Activated CD4-positive, alpha-beta T cell treated with anti-CD3 and anti-CD28 coated beads for 1 hour (primary cell): ENCODE results near the gene TXLNG.
A peak's percentile ranks its signal among the peaks of the same experiment; 100 is the strongest.

Experiments used
- DNase-seq: peaks from one replicate; pipeline ENCODE4 v3.0.0-alpha.2; 2020

The TXLNG gene

DNA sequence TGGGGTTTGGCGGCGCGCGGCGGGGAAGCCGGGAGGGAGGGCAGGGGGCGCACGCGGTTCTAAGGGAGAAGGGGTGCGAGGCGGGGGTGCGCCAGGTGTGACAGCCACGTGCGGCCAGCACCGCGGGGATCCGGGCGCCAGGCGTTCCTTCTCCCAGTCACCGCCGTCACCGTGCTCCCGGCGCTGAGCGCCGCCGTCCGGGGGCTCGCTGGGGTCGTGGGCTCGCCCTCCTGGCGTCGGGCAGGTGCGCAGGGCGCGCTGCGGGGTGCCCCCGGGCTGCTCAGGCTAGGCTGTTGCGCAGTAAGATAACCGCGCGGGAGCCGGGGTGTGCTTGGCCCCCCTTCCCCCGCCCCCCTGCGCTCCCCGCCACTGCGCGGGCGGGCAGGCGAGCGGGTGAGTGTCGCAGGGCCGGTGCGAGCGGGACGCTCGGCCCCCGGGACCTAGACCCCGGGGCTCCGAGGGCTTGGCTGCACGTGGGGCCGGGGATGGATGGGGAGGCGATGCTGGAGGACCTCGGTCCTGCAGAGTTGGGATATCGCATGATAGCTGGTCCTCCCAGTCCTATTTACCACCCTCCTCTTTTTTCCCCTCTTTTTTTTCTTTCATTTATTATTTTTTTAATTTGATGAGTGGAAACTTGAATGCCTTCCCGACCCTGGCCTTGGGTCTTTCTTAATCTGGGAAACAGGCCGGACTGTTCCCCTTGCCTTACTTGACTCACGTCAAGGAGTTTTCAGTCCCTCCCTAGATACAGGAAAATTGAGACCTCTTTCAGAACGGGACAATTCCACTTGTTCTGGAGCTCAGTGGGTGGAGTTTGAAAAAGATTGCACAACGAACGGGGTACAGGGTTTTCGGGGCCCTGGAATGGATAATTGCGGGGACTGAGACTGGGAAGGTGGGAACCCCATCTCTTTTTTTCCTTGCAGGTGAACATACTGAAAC, 797 bp downstream of the TXLNG start:
- peak; percentile 20 for DNase-seq

DNA sequence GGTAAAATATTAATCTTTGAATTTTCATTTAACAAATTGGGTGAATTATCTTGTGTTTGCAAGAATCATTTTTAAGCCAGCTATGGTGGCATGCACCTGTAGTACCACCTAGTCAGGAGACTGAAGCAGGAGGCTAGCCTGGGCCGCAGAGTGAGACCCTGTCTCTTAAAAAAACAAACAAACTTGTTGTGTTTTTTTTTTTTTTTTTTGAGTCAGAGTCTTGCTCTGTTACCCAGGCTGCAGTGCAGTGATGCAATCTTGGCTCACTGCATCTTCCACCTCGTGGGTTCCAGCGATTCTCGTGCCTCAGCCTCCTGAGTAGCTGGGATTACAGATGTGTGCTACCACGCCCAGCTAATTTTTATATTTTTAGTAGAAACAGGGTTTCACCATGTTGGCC, 2.2 kb downstream of the TXLNG start:
- DNase-seq, result no peak

DNA sequence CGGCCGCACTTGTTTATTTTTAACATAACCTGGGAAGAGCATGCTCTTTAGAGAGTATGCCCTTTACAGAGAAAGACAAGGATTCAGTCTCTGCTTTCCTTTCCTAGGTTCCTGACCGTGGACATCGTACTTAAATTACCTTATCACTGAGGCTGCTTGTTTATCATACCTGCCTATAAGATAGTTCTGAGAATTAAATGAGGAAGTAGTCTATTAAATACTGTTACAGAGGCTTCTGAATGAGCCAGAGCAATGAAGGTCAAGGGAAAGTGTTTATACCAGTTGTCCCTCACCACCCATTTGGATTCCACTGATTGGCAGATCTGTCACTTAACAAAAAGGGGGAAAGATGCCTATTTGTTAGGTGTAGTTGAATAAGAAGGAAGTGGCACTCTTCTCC, 10.0 kb downstream of the TXLNG start:
- no peak for DNase-seq

DNA sequence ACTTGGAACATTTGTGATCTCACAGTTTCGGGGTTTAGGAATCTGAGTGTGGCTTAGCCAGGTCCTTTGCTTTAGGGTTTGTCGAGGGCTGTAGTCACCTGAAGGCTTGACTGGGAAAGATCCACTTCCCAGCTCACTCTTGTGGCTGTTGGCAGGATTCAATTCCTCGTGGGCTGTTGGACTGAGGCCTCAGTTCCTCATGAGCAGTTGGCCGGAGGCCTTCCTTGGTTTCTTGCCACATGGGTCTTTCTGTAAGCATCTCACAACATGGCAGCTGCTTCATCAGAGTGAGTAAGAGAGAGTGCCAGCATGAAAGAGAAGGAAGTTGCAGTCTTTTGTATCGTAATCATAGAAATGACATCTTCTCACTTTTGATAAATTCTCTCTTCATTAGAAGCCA, 11.1 kb downstream of the TXLNG start:
- DNase-seq, result no peak

DNA sequence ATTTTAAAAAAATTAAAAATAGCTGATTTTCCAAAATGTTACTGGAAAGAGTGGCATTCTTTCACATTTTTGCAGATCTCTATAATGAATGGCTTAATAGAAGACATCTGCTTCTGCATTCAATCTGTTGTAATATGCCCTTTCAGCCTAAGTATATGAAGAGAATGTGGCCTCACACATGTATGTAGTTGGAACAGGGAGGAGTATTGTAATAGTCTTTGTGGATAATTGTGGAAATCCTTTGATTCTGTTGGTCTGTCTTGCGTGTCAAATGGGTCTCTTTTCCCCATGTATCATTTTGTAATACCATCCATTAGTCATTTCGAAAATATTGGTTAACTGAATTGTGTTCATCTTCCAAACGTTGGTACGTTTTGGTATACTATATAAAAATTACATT, 11.6 kb downstream of the TXLNG start:
- no peak for DNase-seq

DNA sequence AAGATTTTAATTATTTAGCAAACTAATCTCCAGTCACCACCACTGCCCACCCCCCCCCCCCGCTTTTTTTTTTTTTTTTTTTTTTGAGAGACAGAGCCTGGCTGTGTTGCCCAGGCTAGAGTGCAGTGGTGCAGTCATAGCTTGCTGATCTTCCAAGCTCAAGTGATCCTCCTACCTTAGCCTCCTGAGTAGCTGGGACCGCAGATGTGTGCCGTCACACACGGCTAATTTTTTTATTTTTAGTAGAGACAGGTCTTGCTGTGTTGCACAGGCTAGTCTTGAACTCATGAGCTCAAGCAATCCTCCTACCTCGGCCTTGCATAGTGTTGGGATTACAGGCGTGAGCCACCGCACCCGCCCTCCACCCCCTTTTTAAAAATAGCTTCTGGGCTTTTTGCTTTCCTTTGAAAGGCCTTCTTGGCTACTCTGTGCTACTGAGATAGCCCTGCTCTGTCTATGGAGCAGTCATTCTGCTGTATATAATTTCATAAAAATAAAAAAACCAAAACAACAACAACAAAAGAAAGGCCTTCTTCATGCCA, 18.7 kb downstream of the TXLNG start:
- no peak for DNase-seq

DNA sequence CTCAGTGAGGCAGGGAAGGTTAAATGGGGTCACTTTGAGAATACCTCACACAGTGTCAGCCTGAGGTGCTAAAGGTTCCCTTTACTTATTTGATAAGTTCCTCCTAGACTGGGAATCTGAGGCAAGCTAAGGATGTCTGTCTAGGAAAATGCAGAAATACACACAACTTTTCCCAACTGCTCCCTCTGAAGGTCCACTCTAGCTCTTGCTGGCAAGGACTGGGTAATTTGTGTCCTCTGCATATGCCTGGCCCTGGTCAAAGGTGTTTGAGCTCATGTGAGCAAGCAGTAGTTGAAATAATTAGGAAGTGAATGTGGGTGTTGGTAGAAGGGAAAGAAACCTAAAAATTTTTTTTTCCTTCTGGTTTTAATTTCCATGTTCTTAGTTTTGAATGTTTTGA, 21.3 kb downstream of the TXLNG start:
- DNase-seq, result no peak

DNA sequence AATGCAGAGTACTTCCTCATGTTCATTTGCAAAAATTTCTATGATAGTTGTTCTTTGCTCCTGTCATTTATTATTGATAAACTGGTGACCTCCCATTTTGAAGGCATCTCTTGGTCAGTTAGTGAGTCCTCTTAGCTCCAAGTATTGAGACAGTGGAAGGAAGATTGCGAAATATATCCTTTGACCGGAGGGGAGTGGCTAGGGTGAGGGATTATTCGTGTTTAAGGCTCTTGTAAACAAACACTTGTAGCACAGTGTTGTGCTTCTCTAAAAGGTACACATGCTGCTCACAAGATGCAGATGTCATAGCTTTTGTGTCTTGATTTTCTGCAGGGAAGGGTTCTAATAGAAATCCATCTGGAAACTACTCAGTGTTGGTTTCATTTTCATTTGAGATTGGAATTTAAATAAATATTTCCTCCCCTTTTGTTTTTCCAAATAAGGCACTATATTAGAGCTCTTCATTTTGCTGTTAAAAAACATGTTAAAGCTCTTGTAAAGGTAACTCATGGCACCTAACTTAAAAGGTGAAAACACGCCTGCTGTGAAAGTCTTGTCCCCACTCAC, 21.8 kb downstream of the TXLNG start:
- DNase-seq, result no peak

DNA sequence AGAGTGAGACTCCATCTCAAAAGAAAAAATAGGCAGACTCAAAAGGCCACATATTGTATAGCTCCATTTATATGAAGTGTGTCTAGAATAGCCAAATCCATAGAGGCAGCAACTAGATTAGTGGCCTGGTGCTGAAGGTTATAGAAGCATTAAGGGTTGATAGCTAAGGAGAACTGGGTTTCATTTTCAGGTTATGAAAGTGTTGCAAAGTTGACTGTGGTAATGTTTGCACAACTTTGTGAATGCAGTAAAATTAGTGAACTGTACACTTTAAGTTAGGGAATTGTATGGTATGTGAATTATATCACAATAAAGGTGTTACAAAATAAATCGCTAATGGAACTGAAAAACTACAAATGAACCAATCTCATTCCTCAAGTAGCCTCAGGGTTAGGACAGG, 28.3 kb downstream of the TXLNG start:
- DNase-seq, result no peak

DNA sequence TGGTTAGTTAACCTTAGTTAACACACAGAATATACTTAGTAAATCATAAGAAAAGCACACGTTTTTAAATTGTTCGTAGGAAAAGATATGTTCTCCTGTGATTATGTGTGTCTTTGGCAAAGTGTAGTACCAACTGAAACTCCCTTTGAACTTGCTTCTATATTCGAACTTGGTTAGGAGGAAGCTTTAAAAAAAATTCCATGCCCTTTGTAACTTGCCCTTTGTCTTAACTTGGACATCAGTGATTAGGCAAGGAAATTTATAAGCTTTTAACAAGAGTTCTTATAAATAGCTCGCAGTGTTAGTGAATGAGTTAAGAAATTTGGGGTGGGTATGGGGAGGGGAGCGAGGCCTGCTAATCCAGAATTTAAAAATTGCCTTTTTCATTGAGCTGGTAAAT, 33.4 kb downstream of the TXLNG start:
- no peak for DNase-seq

DNA sequence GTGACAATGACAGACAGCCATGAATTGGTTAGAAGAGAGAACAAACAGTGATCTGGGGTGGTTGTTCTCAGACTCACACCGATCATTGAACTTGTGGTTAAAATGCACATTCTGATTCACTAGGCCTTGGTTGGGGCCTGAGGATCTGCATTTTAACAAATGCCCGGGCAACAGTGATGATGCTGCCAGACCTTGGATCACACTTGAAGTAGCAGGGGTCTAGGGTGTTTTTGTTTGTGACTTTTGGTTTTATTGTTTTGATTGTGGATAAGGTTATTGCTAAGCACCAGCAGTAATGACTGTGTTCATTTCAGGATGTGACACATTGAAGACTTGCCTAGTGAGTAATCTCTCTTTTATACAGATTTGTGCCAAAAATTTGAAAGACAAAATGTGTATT, 36.5 kb downstream of the TXLNG start:
- no peak for DNase-seq

DNA sequence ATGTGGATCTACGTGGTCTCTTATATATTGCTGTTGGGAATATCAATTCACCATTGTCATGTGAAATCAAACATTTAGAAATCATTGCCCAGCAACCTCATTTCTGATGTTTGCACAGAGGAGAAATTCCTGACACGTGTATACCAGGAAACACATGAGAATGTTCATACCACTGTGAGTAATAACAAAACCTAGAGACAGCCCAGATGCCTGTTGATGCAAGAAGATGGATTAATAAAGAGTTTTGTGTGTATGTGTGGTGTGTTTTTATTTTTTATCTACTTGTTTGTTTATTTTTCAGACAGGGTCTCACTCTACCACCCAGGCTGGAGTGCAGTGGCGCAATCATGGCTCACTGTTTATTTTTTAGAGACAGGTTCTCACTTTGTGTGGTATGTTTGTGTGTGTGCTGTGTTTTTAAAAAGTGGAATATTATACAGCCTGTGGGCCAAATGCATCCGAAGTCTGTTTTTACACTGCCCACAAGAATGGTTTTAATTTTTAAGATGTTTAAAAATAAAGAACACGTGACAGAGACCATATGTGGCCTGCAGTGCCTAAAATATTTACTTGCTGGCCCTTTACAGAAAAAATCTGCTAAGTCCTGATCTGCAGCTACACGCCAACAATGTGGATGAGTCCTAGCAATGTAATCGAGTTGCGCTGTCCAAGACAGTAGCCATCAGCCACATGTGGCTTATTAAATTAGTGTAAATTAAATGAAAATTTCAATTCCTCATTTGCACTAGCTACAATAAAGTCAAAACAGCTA, 39.2 kb downstream of the TXLNG start:
- DNase-seq, result no peak

DNA sequence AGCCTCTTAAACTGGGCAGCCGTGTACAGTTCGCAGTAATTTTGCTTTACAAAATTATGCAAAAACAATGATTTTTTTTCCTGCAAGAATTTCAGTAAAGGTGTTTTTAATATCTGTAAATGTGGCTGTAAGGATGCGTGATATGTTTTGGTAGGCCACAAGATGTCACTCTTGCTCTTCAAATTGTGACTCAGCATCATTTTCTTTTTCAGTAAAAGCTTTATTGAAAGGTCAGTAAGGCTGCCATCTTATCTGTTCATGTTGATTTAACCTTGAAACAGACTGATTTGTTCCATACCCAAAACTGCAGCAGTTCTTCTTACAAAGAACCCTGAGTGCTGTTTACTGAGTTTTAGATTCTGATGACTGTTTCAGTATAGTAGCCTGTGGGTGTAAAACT, 39.9 kb downstream of the TXLNG start:
- no peak for DNase-seq

DNA sequence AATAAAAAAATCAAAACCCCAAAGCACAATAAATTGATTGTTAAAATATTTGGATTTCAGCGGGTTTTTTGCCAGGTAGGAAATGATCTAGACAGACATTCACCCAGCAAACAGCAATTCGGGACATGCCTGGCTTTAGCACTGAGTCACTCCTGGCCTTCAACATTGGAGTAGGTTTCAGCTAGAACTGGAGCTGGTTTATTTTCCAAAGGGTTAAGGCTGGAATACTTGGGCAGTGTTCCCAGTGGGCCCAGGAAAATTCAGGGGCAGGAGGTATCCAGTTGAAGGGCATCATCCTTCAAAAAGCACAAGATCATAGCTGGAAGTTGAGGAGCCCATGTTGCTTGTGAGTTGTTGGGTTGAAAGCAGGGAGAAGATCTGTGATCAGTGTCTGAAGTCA, 41.0 kb downstream of the TXLNG start:
- no peak for DNase-seq

DNA sequence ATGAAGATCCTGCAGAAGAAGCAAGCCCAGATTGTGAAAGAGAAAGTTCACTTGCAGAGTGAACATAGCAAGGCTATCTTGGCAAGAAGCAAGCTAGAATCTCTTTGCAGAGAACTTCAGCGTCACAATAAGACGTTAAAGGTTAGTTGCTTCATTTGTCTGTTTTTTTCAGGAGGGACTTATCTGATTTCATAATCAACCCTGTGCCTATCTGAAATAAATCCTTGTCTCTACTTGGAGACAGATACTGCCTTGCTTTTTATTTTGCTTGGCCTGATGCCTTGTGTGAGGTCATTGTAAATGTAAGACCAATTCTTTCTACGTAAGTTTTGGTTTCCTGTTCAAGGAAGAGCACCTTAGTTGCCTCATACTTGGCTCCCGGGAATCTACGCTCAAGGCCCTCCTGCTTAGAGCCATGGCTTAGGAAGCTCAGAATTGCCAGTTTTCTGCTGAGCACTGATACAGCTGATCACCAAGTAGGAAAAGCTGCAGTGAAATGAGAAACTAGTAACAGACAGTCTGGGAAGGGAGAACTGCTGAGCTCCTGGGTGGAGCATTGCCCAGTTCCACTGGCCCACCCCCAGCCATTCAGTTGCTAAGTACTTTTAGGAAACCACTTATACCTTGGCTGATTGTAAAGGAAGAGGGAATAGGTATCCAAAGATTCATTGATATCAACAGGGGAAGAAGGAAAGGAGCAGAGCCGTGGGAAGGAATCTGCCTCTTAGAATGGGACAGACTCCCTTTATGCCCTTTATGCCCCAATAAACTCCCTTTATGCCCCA, 42.0 kb downstream of the TXLNG start:
- DNase-seq, result no peak

DNA sequence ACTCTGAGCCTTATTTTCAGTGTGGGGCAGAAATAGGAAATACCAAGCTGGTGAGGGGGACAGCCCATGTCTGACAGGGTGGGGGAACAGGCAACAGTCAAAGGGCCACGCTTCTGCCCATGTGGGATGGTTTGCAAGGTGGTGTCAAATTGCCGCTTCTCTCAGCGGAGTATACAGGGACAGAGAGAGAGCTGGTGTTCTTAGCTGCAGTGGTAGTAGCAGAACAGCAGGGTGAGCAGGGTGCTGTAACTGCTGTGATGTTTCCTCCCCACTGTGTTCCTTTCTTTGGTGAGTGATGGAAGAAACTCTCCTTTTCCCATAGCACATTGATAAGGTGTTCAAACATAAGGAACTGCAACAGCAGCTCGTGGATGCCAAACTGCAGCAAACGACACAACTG, 46.0 kb downstream of the TXLNG start:
- no peak for DNase-seq

DNA sequence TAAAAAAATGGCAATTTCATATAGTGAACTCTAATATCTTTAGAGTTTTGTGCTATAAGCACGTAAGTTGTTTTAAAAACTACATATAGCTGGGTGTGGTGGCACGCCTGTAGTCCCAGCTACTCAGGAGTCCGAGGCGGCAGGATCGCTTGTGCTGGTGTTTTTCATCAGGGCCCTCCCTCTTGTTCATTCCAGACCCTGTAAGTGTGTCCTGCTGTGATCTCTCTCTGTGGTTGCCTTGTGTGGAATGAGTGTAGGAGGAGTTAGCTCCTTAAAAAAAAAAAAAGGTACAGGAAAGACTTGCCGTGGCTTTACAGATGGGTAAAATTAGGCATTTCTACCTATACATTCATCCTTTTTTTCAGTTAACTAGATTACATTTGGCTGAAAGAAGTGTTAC, 48.5 kb downstream of the TXLNG start:
- DNase-seq, result no peak

DNA sequence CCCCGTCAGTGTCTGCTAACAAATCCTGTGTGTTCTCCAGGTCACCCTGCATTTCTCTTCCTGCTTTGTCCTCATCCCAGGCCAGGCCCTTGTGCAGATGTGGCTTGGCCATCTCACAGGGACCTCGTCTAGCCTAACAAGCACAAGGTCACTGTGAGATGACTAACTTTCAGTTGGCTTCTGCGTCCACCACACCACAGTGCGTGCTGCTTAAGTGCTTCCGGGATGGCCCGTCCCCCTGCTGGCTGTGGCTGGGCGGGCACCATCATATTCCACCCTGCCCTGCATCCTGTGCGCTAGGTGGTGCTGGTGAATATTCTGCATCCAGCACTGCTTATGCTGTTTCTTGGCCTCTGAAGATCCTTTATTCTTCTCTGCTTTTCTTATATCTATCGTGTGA, 50.1 kb downstream of the TXLNG start:
- DNase-seq, result no peak

DNA sequence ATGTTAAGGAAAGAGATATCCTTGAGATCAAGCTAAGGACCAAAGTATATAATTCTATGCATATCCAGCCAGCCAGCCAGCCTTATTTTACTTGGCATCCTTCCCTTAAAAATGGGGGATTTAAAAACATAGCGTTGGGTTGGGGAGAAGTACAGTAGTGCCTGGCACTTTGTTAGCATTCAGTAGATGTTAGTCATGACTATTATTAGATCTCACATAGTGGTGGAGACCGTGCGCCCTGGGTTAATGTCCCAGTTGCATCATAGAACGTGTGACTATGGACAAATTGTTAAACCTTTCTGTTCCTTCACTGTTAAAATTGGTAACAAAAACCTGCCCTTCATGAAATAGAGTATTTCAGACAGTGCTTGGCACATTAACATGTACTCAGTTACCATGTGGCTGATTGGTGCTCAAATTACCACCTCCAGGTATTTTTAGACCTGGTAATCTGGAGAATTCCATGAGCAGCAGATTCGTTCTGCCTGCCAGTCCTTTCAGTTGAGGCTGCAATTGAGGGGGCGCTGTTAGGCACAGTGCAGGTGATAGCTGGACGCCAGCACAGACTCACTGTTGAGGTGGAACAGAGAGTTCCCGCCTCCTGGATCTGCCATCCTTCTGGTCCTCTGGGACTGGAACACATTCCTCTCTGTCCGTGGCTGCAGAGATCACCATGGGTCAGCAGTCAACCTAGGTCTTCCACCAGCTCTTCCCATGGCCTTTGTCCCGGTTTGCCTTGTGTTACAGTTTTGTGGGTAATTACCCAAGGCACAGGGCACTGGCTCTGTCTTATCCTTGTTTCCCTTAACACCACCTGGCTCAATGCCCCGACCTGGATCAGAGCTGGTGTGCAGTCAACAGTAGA, 52.2 kb downstream of the TXLNG start:
- no peak for DNase-seq

DNA sequence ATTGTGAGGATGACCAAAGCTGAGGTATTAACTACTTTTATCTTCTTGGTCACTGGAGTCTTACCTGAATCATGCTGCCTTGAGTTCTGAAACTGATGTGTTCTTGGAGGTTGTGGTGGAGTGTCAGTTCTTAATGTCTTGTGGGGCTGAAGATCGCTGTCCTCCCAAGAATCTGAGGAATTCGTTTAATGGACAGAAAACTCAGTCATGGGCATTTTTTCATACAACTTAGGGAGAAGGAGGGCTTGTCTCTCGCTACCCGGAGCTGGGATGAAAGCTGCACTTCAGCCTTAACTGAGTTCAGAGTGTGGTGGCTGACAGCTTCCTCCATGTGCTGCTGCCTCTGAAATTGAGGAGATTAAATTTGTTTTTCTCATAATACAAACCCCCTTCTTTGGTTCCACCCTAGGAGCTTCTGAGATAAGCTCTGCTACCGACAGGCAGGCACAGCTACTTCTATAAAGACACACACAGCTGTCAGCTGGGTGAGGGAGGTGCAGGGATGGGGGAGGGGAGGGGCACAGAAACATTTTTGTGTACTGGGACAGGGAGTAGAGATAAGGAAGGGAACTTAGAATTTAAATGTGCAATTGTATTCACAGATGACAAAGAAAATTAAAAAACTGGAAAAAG, 53.1 kb downstream of the TXLNG start:
- DNase-seq, result no peak

DNA sequence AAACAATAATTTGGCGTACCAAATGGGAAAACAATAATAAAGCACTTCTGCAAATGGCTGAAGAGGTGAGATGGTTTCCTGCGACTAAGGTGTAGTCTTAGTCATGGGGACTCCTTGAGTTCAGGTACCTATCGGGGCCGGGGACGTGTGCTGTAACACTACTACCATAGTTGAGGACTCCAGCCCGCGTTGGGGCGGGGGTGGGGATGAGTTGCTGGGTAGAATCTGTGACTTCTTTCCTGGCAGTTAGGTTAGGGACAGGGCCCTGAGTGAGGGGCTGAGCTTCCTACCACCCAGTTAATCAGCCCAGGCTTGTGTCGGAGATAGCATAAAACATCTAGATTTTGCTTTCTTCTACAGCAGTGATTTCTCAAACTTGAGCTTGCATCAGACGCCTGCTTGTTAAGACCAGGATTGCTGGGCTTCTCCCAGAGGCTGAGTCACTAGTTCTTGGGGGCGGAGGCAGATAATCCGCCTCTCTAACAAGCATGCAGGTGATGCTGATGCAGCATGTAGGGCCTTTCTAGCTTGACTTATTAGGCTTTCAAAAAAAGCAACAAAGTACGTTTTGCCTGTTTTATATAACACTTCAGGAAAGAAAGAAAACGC, 53.7 kb downstream of the TXLNG start:
- no peak for DNase-seq
